Neural crest cell (in vitro differentiated cells): ENCODE results near the gene FGD3. TPM values are rescaled to one million over a fixed set of nuclear protein-coding genes. Genes with fewer than 3 reads are reported as not detected.

Source experiments
- DNase-seq: peaks from one replicate; pipeline ENCODE4 v3.0.0; 2021; ENCODE audit warnings: low read depth, mixed read lengths, low spot score
- H3K27ac Mint-ChIP-seq: one replicate; pipeline ENCODE4 v1.8.0; 2021; ENCODE audit warnings: mild to moderate bottlenecking, mixed read lengths; ENCODE audit not compliant: unreplicated experiment
- H3K27me3 Mint-ChIP-seq: 2 replicates; pipeline ENCODE4 v1.8.0; 2021; ENCODE audit warnings: low read depth, mild to moderate bottlenecking, mixed read lengths
- H3K36me3 Mint-ChIP-seq: 2 replicates; pipeline ENCODE4 v1.8.0; 2021; ENCODE audit warnings: low read depth, mild to moderate bottlenecking, mixed read lengths
- H3K4me1 Mint-ChIP-seq: 2 replicates; pipeline ENCODE4 v1.8.0; 2021; ENCODE audit warnings: mixed read lengths
- H3K4me3 Mint-ChIP-seq: one replicate; pipeline ENCODE4 v1.8.0; 2021; ENCODE audit warnings: mild to moderate bottlenecking, mixed read lengths
- H3K9me3 Mint-ChIP-seq: 2 replicates; pipeline ENCODE4 v1.8.0; 2021; ENCODE audit warnings: mixed read lengths
- total RNA-seq: library from RNA; stranded (reverse); gene quantifications from 2 replicates; pipeline ENCODE4 v1.2.1, GENCODE V29; 2021
- TF ChIP-seq, protein P1 (sequence below): fragments of 200-600 bp; sonication (generic); conservative IDR thresholded peaks from 2 replicates; pipeline ENCODE4 v1.5.0; 2021; ENCODE audit warnings: antibody characterized with exemption, mild to moderate bottlenecking

The FGD3 gene
- total RNA-seq, 1 donor from 2014 or later = 4.1 TPM

DNA sequence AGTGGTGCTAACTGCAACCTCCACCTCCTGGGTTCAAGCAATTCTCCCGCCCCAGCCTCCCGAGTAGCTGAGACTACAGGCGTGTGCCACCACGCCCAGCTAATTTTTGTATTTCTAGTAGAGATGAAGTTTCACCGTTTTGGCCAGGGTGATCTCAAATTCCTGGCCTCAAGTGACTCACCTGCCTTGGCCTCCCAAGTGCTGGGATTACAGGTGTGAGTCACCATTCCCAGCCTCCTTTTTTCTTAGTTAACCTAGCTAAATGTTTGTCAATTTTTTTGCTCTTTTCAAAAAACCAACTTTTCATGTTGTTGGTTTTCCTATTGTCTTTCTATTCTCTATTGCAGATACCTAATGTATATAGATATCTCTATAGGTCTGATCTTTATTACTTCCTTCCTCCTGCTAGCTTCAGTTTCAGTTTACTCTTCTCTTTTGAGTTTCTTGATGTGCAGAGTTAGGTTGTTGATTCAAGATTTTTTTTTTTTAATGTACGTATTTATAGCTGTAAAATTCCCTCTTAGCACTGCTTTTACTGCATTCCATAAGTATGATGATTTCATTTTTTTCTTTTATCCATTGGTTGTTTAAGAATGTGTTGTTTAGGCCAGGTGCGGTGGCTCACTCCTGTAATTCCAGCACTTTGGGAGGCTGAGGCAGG lies 32.9 kb downstream of the FGD3 start:
- H3K27ac Mint-ChIP-seq = no peak overlapping the region
- H3K4me1 Mint-ChIP-seq = peaks cover 8% of the 10 kb centered on the region
- H3K4me3 Mint-ChIP-seq = no peak overlapping the region
- no peak for DNase-seq
- no peaks in the 10 kb centered on the region for H3K27me3 Mint-ChIP-seq
- peaks cover 12% of the 10 kb centered on the region for H3K9me3 Mint-ChIP-seq
- TF ChIP-seq, protein P1, sequence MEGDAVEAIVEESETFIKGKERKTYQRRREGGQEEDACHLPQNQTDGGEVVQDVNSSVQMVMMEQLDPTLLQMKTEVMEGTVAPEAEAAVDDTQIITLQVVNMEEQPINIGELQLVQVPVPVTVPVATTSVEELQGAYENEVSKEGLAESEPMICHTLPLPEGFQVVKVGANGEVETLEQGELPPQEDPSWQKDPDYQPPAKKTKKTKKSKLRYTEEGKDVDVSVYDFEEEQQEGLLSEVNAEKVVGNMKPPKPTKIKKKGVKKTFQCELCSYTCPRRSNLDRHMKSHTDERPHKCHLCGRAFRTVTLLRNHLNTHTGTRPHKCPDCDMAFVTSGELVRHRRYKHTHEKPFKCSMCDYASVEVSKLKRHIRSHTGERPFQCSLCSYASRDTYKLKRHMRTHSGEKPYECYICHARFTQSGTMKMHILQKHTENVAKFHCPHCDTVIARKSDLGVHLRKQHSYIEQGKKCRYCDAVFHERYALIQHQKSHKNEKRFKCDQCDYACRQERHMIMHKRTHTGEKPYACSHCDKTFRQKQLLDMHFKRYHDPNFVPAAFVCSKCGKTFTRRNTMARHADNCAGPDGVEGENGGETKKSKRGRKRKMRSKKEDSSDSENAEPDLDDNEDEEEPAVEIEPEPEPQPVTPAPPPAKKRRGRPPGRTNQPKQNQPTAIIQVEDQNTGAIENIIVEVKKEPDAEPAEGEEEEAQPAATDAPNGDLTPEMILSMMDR = no peak
- H3K36me3 Mint-ChIP-seq = peaks cover 22% of the 10 kb centered on the region

DNA sequence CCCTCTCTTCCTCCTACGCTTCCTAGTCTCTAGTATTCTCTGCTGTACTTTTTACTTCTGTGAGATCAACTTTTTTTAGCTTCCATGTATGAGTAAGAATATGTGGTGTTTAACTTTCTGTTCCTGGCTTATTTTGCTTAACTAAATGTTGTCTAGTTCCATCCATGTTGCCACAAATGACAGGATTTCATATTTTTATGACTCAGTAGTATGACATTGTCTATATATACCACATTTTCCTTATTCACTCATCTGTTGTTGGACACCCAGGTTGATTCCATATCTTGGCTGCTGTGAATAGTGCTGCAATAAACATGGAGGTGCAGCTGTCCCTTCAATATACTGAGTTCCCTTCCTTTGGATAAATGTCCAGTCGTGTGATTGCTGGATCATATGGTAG lies 34.8 kb downstream of the FGD3 start:
- no peak for DNase-seq
- Mint-ChIP-seq H3K4me1 (peaks cover 11% of the 10 kb centered on the region), H3K27ac (no peak overlapping the region), H3K36me3 (peaks cover 29% of the 10 kb centered on the region), H3K9me3 (peaks cover 20% of the 10 kb centered on the region), H3K4me3 (no peak overlapping the region), H3K27me3 (no peaks in the 10 kb centered on the region)
- TF ChIP-seq, protein P1 = no peak

DNA sequence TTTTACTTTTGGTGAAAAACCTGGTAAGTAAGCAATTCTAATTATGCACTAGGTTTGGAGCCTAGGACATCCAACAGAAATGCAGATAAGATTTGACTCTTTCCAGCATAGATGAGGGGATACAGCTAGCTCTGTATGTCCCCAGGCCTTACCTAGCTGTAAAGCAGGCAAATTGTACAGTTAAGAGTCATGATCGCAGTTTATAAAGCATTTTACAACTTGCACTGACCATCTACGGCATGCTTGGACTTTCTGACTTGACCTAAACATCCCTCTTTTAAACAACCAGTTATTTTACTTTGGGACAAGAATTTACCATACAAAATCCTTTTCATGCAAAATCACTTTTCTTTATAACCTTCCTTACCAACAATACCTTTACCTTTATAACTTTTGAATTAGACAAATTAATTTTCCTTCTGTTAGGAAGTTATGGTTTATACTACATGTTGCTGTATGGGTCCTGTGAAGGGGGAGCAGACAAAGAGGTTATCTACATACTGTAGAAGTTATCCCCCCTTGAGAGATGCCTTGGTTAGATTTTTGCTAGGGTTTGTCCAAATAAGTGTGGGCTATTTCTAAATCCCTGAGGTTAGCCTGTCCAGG lies 36.8 kb downstream of the FGD3 start:
- TF ChIP-seq, protein P1 = no peak
- Mint-ChIP-seq H3K36me3 (peaks cover 39% of the 10 kb centered on the region), H3K27ac (no peak overlapping the region), H3K9me3 (peaks cover 25% of the 10 kb centered on the region), H3K27me3 (no peaks in the 10 kb centered on the region), H3K4me1 (peaks cover 7% of the 10 kb centered on the region), H3K4me3 (no peak overlapping the region)
- peak; percentile 23 for DNase-seq

DNA sequence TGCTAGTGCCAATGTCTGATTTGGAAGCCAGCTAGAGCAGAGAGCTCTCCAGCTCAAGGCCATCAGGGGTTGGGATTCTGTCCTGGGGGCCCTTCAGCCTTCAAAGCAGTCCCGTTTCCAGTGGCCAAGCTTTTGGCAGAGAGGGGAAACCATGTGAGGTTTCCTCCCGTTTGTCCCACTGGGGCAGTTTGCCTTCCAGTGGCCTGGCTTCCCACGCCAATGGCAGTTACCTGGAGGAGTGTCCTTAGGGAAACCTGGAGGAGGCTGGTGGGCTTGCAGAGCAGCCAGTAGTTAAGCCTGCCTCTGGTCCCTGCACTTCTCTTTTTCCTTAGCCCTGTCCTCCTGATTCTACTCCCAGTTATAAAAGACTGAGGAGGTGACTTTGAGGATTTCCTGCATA lies 37.7 kb downstream of the FGD3 start:
- Mint-ChIP-seq H3K9me3 (peaks cover 25% of the 10 kb centered on the region), H3K4me3 (no peak overlapping the region), H3K27me3 (peaks cover 3% of the 10 kb centered on the region), H3K36me3 (peaks cover 39% of the 10 kb centered on the region), H3K27ac (no peak overlapping the region), H3K4me1 (peaks cover 3% of the 10 kb centered on the region)
- DNase-seq = no peak
- TF ChIP-seq, protein P1 = no peak

DNA sequence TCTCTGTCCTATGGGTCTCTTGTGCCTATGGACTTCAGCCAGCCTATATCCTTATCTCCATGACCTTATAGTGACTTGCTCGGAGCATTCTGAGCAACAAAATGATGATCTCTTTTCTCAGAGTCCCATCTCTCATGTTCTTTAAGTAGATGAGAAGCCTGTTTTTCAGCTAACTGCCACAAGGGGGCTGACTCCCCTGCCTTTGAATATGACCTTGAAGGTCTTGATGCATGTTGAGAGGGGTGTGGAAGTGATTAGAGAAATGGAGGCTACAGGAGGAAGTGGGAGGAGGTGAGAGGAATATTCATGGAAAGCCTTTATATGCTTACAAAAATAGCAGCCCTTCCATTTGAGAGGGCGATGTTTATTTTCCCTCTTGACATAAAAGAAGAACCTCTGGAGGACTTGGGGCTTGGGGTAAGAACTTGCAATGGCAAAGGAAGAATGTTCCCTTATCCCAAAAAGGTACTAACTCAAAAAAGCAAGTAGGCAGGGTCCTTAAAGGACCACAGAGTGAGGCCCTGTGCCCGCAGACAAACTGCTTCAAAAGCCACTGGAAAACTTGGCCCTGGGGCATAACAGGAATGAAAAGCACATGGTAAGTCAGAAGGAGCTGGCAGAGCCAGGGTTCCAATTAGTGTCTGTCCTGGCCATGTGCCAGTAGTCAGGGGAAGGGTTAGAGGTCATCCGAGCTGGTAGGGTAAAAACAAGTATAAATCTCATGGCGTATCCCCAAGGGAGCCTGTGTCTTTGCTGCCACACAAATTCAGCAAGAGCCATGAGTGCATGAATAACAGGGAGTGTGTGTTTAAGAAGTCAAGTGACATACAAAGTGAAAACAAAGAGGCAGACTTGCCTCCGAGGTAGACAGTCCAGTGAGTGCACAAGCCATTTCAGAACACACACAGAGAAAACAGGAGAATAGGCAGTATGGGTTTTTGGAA lies 39.1 kb downstream of the FGD3 start:
- TF ChIP-seq, protein P1 = peak; percentile 59
- Mint-ChIP-seq H3K27me3 (peaks cover 9% of the 10 kb centered on the region), H3K27ac (peak overlapping the region; percentile 54), H3K9me3 (peaks cover 21% of the 10 kb centered on the region), H3K4me1 (peaks cover 3% of the 10 kb centered on the region), H3K36me3 (peaks cover 37% of the 10 kb centered on the region), H3K4me3 (no peak overlapping the region)
- no peak for DNase-seq
